Measurements from ENCODE around the gene MBNL1.
"Not testable (repeated sequence)": the region's sequence is repeated elsewhere in the genome, so short reads cannot be mapped to it uniquely, and the experiment has no call there.

Gene MBNL1

DNA sequence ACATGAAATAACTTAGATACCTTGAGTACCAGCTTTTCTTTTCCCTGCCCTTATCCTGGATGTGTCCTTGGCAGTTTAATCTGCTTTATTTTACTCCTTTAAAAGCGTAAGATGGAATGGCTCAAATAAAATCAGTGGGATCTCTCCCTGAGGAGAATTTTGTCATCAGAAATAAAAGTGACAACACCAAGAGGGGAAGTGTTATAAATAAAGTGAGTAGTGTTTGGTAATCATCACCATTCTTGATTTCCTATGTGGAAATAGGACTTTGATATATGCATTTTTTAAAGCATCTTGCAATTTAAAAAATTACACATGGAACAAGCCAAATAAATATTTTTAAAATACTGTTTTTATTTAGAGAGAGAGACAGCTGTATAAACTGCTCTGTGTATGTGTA lies 76.5 kb downstream of the MBNL1 start:
- no peak for DNase-seq (ENCODE audit: extremely low read depth in 1 of 2, low read depth in 1 of 2)

DNA sequence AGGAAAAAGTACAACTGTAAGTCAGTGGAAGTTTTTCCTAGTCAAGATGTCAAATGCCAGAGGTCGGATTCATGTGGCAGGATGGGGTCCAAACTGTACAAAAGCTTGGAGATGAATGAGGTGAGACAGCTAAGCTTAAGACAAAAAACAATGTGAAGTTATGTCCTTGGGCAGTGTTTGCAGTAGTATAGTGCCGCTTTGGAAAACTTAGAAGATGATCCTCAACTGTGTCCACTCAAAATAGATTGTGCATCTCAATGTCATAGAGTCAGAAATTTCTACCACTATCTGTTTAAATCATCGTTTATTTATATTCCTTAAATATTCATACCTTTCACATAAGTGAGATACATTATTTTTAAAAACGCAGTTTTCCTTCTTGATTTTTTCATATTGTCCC lies 77.3 kb downstream of the MBNL1 start:
- no peak for DNase-seq (ENCODE audit: extremely low read depth in 1 of 2, low read depth in 1 of 2)

DNA sequence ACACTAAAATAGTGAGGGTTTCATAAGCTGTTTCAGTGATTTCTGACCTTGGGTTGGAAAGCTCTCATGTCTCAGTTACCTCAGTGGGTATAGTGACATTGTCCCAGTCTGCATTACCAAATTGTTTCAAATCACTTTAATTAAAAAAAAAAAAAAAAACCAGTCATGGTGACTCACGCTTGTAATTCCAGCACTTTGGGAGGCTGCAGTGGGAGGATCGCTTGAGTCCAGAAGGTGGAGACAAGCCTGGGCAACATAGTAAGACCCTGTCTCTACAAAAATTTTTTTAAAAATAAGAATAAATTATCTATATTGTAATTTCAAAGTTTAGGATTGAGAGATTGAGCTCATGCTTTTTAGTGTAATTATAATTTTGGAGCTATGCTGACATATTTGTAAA lies 78.0 kb downstream of the MBNL1 start:
- no peak for DNase-seq (ENCODE audit: extremely low read depth in 1 of 2, low read depth in 1 of 2)

DNA sequence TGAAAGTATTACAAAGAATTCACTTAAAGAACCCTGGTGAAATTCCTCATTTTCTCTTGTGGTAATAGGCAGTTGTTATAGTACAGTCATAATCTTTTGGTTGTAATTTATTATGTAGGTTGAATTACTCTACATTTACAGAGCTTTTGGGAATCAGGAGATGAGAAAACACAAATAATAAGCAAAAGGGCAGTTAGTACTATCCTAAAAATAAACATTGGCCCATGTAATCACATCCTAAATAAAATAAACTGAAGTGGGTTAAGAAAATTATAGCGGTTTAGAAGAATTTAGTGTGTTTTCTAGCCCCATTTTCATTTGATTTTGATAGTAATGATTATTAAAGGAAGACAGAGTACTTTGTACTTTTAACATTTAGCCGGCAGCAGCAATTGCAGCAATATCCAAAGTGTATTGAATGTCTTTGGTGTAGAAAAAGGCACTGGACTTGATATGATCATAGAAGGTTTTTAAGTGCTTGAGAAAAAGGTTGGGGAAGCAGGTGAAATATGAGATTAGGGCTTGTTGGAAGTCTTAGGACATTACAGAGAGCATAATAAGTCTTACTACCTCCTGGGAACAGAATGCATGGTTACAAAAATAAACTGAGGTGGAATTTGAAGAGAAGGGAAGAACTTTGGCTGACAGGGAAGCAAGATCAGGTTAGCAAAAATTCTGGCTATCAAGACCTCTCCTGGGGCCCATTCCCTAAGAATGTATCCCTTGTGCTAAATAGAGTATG lies 79.9 kb downstream of the MBNL1 start:
- no peak for DNase-seq (ENCODE audit: extremely low read depth in 1 of 2, low read depth in 1 of 2)

DNA sequence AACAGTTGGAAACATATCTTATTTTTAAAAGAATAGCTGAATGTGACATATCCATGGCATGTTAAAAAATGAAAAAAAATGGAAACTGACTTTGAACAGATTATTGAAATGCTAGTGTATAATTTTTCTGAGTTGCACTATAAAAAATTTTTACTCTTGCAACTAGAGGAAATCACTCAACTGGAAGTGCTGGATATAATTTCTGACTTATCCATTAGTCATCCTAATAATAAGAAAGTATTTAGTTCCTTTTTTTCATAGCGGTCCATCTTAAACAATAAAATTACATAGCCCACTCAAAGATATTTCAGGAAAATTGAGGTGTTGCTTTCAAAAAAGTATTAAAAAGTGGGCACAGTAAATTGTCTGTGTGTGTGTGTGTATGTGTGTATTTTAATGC lies 80.7 kb downstream of the MBNL1 start:
- DNase-seq (ENCODE audit: extremely low read depth in 1 of 2, low read depth in 1 of 2) = no peak

DNA sequence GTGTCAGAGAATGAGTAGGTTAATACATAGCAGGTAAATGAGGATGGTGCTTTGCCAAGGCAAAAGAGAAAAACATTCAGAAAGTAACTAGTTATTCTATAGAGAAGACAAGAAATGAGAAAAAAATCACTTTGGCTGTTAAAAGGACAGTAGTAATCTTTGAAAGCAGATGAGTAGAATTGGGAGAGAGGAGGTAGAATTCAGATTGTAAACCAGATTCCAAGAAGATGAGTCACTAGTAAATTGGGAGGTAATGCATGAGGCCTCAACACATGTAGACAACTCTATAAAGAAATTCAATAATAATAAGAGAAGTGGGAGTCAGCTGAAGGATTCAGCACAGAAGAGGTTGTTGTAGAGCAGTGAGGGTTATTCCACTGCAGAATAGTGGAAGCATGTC lies 81.4 kb downstream of the MBNL1 start:
- DNase-seq (ENCODE audit: extremely low read depth in 1 of 2, low read depth in 1 of 2) = no peak

DNA sequence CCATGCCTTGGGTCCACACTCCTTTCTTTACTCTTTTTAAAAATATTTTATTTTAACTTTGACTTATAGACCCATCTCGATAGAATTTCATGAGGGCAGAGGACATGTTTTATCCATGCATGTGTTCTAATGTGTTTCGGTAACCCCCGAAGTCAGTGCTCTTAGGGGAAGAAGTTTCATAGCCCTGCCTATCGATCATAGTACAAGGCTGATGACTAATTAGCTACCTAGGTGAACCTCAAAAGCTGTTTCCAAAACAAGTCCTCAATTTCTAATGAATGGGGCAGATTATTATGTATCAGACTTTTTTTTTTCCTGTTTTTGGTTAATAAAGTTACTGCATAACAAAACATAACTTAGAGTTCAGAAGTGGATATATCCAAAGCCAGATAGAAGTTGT lies 82.0 kb downstream of the MBNL1 start:
- DNase-seq (ENCODE audit: extremely low read depth in 1 of 2, low read depth in 1 of 2) = no peak

DNA sequence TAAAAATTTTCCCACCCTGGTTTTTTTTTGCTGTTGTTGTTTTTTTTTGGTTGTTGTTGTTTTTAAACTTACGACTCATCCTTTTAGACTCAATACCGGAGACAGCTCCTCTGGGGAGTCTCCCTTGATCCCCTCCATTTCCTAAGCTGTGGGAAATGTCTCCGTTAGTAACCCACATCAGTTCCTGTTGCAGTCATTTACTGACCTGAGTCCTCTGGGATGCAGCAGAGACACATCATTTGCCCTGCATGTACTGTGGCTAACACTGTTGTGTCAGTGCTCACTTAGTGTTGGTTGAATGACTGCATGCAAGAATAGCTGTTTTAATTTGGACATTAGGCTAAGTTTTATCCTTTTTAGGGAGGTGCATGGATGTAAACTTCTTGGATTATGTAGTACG lies 83.8 kb downstream of the MBNL1 start:
- DNase-seq (ENCODE audit: extremely low read depth in 1 of 2, low read depth in 1 of 2) = no peak

DNA sequence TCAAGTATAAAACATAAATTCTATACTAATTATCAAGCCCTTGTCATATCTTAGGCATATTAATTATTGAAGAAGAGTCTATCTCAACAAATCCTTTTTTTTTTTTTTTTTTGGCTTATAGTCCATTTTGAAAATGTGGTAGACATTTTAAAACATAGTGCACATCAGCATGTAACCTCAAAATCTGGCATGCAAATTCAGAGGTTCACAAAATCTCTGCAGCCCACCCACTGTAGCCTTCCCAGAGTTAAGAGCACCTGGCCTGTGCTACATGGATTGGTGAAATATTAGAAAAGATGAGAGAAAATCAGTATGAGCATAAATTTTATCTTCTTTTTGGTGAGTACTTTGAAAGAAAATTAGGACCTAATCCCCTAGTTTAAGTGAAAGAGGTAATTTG lies 84.8 kb downstream of the MBNL1 start:
- DNase-seq (ENCODE audit: extremely low read depth in 1 of 2, low read depth in 1 of 2) = no peak

DNA sequence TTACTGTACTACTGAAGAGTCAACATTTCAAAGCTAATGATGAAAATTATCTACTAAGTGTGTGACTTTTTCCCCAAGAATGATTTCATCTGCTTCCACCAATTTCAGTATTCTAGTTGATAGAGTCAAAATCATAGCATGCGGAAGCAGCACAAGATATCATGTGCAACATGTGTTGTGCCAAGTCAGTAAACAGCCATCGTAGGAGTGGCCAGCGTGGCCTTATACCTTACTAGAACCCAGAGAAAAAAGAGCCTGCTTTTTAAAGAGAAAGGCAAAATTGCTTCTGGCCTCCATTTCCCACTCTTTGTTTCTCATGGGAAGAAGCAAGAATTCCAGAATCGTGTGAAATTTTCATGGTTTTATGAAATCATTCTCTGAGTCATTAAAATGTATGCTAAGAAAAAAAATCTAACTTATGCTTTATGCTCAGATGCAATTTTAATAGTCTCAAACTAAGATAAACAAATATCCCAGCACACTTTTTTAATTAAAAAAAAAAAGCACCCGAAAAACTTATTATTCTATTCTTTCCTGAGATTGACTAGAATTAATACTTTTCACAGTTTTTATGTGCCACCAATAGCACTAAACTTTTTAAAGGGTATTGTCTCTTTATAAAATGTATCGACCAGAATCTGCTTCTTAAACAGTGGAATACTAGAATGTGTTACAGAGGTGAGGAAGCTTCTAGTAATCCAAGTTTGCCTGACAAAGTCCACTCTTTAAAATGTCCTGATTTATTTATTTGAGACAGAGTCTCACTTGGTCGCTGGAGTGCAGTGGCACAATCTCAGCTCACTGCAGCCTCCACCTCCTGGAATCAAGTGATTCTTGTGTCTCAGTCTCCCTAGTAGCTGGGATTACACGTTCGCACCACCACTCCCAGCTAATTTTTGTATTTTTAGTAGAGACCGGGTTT lies 87.3 kb downstream of the MBNL1 start:
- no peak for DNase-seq (ENCODE audit: extremely low read depth in 1 of 2, low read depth in 1 of 2)

DNA sequence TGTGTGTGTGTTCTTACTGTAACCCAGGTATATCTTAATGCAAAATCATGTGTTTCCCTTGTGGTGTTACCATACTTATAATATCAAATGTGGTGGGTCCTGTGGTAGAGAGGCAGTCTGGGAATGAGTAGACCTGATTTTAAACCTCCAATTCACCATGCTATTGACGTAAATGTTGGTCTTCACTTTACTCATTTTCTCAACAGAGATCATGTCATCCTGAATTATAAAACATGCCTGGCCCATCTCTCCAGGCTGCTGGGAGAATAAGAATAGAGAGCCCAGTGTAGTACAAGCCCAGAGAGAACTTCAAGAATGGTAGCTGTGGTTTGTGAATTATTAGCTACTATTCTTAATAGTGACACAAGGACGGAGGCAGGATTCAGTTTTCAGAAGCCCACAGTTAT lies 88.1 kb downstream of the MBNL1 start:
- DNase-seq (ENCODE audit: extremely low read depth in 1 of 2, low read depth in 1 of 2) = no peak

DNA sequence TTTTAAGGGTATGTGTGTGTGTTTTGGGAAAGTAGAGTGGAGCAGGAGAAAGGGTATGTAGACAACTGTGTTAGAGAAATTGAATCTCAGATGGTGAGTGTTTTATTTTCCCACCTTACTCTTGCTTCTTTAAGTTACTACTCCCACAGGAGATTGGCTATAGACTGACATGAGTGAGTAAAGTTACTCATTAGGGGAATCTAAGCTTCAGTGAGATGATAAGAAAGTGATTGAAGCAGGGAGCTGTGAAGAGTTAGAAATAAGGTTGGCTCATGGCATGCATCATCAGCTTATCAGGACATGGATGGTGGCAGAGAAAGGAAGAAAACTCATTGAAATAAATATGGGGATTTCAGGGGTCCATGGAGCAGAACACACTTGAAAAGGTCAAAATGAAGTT lies 88.9 kb downstream of the MBNL1 start:
- no peak for DNase-seq (ENCODE audit: extremely low read depth in 1 of 2, low read depth in 1 of 2)

DNA sequence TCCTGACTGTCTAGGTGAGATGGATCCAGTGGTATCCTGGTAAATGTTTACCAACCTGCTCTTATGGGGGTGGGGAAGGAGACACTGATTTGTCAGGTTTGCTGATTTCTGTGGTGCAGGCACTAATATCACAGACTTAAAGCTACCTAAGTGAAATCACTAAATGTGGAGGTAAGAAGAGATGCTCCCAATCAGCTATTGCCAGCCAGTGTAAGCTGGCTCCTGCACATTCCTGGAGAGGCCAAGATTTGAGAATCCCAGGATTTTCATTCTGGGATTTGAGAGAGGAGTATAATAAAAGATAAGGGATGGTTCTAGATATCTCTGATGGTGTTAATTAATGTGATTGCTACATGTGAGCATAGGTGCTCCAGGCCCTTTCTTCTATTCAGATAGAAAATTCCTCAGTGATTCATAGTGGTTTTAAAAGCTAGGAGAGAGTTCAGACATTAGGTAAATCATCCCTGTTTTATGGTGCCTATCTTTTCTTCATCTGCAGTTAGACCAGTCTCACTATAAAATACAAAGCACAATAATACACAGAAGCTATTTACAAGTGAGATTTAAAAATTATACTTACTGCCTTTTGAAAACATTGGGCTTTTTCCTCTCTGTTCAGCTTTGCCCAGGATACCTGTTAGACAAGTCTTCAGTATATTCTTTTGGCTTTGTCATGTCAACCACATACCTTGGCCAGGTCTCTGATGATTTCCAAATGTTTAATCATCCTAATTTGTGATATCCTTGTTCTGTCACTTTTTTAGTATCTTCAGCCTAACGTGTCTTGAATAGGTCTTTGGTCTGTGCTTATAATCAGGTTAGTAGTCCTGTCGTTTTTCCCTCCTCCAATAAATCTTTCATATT lies 90.9 kb downstream of the MBNL1 start:
- no peak for DNase-seq (ENCODE audit: extremely low read depth in 1 of 2, low read depth in 1 of 2)

DNA sequence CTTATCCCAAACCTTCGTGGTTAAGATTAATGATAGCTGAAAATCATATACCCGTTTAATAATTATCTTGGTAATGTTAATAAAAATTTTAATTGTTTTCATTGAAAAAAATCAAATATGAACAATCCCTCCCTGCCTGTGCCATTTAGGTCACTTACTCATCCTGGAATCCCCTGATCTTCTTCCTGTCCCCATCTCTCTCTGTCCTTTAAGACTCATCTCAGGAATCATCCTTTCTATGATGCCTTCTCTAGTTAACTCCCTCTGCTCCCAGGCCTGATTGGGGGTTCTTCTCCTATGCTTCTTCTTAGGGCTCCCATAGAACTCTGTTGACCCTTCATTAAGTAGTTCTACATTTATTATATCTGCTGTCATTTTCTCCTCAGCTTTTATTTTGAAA lies 91.6 kb downstream of the MBNL1 start:
- DNase-seq (ENCODE audit: extremely low read depth in 1 of 2, low read depth in 1 of 2) = no peak

DNA sequence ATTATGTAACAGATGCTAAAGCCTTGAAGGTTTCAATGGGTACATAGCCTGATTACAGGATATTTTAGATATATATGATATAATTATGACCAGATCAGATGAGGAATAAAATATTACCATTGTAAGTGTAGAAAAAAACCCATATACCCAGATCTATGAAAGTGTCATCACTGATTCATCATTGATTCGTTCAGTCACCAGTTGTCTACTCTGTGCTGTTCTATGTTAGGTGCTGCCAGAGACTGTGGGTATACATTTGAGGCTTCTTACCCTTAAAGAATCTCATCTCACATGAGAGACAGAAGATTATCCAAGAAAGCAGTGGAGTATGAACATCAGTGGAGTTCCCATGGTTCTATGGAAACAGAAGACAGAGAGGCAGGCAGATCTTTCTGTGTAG lies 92.2 kb downstream of the MBNL1 start:
- DNase-seq (ENCODE audit: extremely low read depth in 1 of 2, low read depth in 1 of 2) = no peak

DNA sequence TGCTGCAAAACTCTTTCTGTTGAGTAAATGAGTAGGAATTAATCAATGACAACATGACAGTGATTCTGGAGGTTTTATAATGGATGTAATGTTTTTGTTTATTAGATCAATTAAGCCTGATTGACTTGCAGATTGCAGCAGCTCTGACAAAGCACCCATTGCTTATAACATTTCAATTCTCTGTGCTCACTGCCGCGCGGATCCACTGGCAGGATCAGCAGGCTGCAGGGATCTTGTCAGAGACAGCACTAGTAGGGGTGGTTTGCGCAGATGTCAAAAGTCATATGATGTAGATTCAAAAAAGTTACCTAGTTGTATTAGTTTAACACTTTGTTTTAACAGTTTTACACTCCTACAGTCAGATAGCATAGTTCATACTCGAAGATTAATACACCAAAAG lies 93.4 kb downstream of the MBNL1 start:
- no peak for DNase-seq (ENCODE audit: extremely low read depth in 1 of 2, low read depth in 1 of 2)

DNA sequence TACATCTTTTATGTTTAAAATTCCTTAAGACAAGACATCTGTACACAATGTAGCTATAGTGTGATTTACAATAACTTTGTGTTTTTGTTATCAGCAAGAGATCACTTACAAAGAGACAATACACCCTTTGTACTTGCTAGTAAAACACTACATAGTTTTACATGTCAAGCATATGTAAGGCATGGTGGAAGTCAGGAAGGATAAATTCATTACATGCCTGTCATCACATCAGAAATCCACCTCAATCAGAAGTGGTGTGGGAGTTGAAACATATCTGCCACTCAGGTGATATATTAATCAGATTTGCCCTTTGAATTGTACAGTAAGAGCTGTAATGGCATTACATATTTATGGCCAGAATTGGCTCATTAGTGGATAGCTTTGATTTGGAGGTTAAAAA lies 95.5 kb downstream of the MBNL1 start:
- DNase-seq (ENCODE audit: extremely low read depth in 1 of 2, low read depth in 1 of 2) = no peak

DNA sequence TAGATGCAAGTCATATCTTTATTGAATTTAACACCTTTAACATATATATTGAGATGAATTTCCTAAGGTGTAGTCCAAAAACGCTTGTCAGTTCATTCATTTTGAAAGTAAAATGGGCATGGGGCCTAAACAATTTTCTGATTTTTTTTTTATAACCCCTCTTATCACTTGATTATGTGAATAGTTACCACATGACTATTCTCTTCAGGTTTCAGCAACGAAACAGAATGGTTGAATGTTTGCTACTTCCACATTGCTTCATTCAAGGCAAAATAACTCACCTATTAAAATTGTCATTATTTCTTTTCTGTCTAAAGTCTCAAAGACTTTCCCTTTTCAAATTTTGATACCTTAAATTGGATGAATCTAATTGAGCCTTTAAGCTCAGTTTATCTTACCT lies 96.4 kb downstream of the MBNL1 start:
- DNase-seq (ENCODE audit: extremely low read depth in 1 of 2, low read depth in 1 of 2) = no peak

DNA sequence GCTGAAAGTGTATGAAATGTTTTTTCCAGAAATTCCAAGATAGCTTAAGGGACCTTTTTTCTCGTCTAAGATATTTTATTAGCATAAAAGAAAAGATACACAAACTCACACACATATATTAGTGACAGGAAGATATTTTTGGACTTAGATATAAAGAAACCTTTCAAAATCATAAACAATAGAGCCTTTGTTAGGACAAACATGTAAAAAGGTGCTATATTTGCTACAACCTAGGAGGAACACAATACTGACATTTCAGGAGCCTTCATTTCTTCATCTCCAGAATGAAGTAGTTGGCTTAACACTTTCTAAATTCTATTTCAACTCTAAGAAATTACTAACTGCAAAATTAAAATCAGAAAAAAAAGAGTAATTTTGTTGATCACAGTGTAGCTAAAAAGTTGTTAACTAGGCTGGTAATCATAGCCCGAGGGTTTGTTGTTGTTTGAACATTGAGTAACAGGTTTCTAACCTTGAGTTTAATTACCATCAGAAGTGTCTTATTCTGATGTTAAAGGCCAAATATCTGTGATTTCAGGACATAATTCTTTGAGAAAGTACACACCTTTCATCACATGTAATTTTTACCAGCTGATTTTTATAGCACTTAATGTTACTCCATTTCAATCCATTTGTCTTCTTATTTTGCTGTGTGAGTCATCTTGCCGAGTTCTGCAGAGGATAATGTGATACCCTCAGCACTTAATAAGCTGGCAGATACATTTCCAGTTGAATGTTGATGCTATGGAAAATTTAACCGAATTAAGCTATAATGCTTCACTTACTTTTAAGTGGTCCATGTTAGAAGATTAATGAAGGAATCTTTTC lies 97.3 kb downstream of the MBNL1 start:
- no peak for DNase-seq (ENCODE audit: extremely low read depth in 1 of 2, low read depth in 1 of 2)

DNA sequence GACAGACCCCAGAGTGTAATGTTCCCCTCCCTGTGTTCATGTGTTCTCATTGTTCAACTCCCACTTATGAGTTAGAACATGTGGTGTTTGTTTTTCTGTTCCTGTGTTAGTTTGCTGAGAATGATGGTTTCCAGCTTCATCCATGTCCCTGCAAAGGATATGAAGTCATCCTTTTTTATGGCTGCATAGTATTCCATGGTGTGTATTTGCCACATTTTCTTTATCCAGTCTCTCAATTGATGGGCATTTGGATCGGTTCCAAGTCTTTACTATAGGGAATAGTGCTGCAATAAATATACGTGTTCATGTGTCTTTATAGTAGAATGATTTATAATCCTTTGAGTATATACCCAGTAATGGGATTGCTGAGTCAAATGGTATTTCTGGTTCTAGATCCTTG lies 98.5 kb downstream of the MBNL1 start:
- DNase-seq (ENCODE audit: extremely low read depth in 1 of 2, low read depth in 1 of 2) = not testable (repeated sequence)

Measured in stimulated activated CD8-positive, alpha-beta memory T cell treated with anti-CD3 and anti-CD28 coated beads, Interleukin-7, amount 100 ng/mL, for 48 hours (primary cell).